Dorsolateral prefrontal cortex (tissue), 118 donors: ENCODE data around the gene NAPSA. TPM values are rescaled to one million over a fixed set of nuclear protein-coding genes. Genes with fewer than 3 reads are reported as not detected.

Experiments
- total RNA-seq, 120 experiments: library from RNA; stranded (reverse); gene quantifications; one replicate each; pipeline versions ENCODE4 v1.2.3 to v1.2.4, GENCODE V29; 2022

The NAPSA gene
- total RNA-seq, 120 experiments from 2014 or later, result 0.28 to 5.4 (median 1.8) TPM

Other genes with a start within 250 kb of the NAPSA start
- gene IZUMO2, start 202.4 kb downstream of the NAPSA start, total RNA-seq, result under 1 TPM in 6 of 120 experiments, not detected in 114; 0.56 to 0.85 (median 0.67) TPM
- gene MYH14, start 162.0 kb downstream of the NAPSA start, total RNA-seq, result 10 to 100 TPM; 23.9 to 74.2 (median 42.8) TPM
- 10 to 100 TPM; 15.1 to 99.8 (median 56.4) TPM for gene KCNC3, start 36.3 kb downstream of the NAPSA start, total RNA-seq
- 10 to 100 TPM; 47.4 to 83.8 (median 64.3) TPM for gene NR1H2, start 10.8 kb upstream of the NAPSA start, total RNA-seq
- 10 to 100 TPM in 85 of 120 experiments, 1 to 10 TPM in 35; 4.5 to 21.9 (median 12.2) TPM for gene POLD1, start 18.7 kb upstream of the NAPSA start, total RNA-seq
- gene SPIB, start 53.3 kb upstream of the NAPSA start, total RNA-seq, result 1 to 10 TPM in 1 of 120 experiments, under 1 TPM in 28, not detected in 91; 0.07 to 1.1 (median 0.35) TPM
- gene MYBPC2, start 67.3 kb upstream of the NAPSA start, total RNA-seq, result 1 to 10 TPM in 27 of 120 experiments, under 1 TPM in 68, not detected in 25; 0.11 to 3.3 (median 0.65) TPM
- 100 to 1,000 TPM in 14 of 120 experiments, 10 to 100 TPM in 106; 54.6 to 147 (median 79.1) TPM for gene EMC10, start 110.9 kb upstream of the NAPSA start, total RNA-seq
- 10 to 100 TPM in 28 of 120 experiments, 1 to 10 TPM in 92; 3.2 to 14.9 (median 8.0) TPM for gene GARIN5A, start 111.2 kb upstream of the NAPSA start, total RNA-seq
- gene JOSD2, start 145.6 kb upstream of the NAPSA start, total RNA-seq, result 10 to 100 TPM; 24.9 to 75.5 (median 41.2) TPM
- gene ASPDH, start 148.3 kb upstream of the NAPSA start, total RNA-seq, result 10 to 100 TPM; 16.5 to 62.5 (median 34.2) TPM
- gene LRRC4B, start 202.8 kb upstream of the NAPSA start, total RNA-seq, result 100 to 1,000 TPM; 126 to 330 (median 166) TPM